ENCODE measurements around the gene ODF2.

GRCh38 chr9:128546504-128546903 is 90.7 kb downstream of the ODF2 start:
- no peak for TF ChIP-seq POLR2A (IDR thresholded peaks at IDR 0.05)
- no peak for TF ChIP-seq CTCF (IDR thresholded peaks at IDR 0.05)
